ENCODE results near the gene MDH1.
A peak's percentile ranks its signal among the peaks of the same experiment; 100 is the strongest.
"Not testable (repeated sequence)": the region's sequence is repeated elsewhere in the genome, so short reads cannot be mapped to it uniquely, and the experiment has no call there.

The MDH1 gene

GRCh38 chr2:63588385-63589147, at the start of gene MDH1, which contains the start of gene WDPCP:
Gene MDH1, plus strand, starts transcription at chr2:63588963. Its CDS starts 81 bp downstream, at chr2:63589044.
Gene WDPCP, minus strand, starts transcription at chr2:63588477. Its CDS starts 206 bp downstream, at chr2:63588271.
- DNase-seq (ENCODE audit: low read depth in 2 of 2) = peak; percentile 87 to 89

- no peak for DNase-seq (ENCODE audit: low read depth in 2 of 2)
Measured at GRCh38 chr2:63539416-63540162, 49.2 kb upstream of the MDH1 start.

- DNase-seq (ENCODE audit: low read depth in 2 of 2) = no peak
Measured at GRCh38 chr2:63544017-63544627, 44.6 kb upstream of the MDH1 start.

GRCh38 chr2:63545023-63545422, 43.7 kb upstream of the MDH1 start:
- DNase-seq (ENCODE audit: low read depth in 2 of 2) = no peak

GRCh38 chr2:63553049-63553448, 35.7 kb upstream of the MDH1 start:
- no peak for DNase-seq (ENCODE audit: low read depth in 2 of 2)

- no peak for DNase-seq (ENCODE audit: low read depth in 2 of 2)
Measured at GRCh38 chr2:63555299-63555698, 33.5 kb upstream of the MDH1 start.

GRCh38 chr2:63555931-63556330, 32.8 kb upstream of the MDH1 start:
- DNase-seq (ENCODE audit: low read depth in 2 of 2) = no peak

- not testable (repeated sequence) for DNase-seq (ENCODE audit: low read depth in 2 of 2)
Measured at GRCh38 chr2:63557819-63558218, 30.9 kb upstream of the MDH1 start.

- DNase-seq (ENCODE audit: low read depth in 2 of 2) = not testable (repeated sequence)
Measured at GRCh38 chr2:63558922-63559321, 29.8 kb upstream of the MDH1 start.

GRCh38 chr2:63562751-63563150, 26.0 kb upstream of the MDH1 start:
- no peak for DNase-seq (ENCODE audit: low read depth in 2 of 2)

GRCh38 chr2:63569740-63570139, 19.0 kb upstream of the MDH1 start:
- no peak for DNase-seq (ENCODE audit: low read depth in 2 of 2)

GRCh38 chr2:63571291-63571690, 17.5 kb upstream of the MDH1 start:
- DNase-seq (ENCODE audit: low read depth in 2 of 2) = no peak

GRCh38 chr2:63572001-63572400, 16.8 kb upstream of the MDH1 start:
- DNase-seq (ENCODE audit: low read depth in 2 of 2) = no peak

GRCh38 chr2:63573026-63573425, 15.7 kb upstream of the MDH1 start:
- not testable (repeated sequence) for DNase-seq (ENCODE audit: low read depth in 2 of 2)

GRCh38 chr2:63573726-63574345, 14.9 kb upstream of the MDH1 start:
- not testable (repeated sequence) for DNase-seq (ENCODE audit: low read depth in 2 of 2)

GRCh38 chr2:63576546-63576945, 12.2 kb upstream of the MDH1 start:
- no peak for DNase-seq (ENCODE audit: low read depth in 2 of 2)

- DNase-seq (ENCODE audit: low read depth in 2 of 2) = no peak
Measured at GRCh38 chr2:63578767-63579166, 10.0 kb upstream of the MDH1 start.

GRCh38 chr2:63580651-63581297, 8.0 kb upstream of the MDH1 start:
- no peak for DNase-seq (ENCODE audit: low read depth in 2 of 2)

GRCh38 chr2:63581298-63581961, 7.3 kb upstream of the MDH1 start:
- DNase-seq (ENCODE audit: low read depth in 2 of 2) = no peak

GRCh38 chr2:63582873-63583272, 5.9 kb upstream of the MDH1 start:
- no peak for DNase-seq (ENCODE audit: low read depth in 2 of 2)

- DNase-seq (ENCODE audit: low read depth in 2 of 2) = no peak
Measured at GRCh38 chr2:63587814-63588384, 864 bp upstream of the MDH1 start.

Data from stimulated activated CD8-positive, alpha-beta memory T cell treated with anti-CD3 and anti-CD28 coated beads, Interleukin-15, amount 100 ng/mL, for 48 hours (primary cell).